OCI-LY1 (cell line): ENCODE data around the gene PSME1.

Experiments
- H2AFZ ChIP-seq: fragments of 200-600 bp; sonication (generic), shearing (Covaris generic); 2 replicates; pipeline ENCODE4 v1.6.0; 2014; ENCODE audit warnings: antibody characterized with exemption, mild to moderate bottlenecking, low read length
- H3F3A ChIP-seq: fragments of 200-600 bp; sonication (generic), shearing (Covaris generic); 2 replicates; pipeline ENCODE4 v1.6.0; 2014; ENCODE audit warnings: mild to moderate bottlenecking, antibody characterized with exemption, low read length, moderate library complexity; ENCODE audit not compliant: insufficient read depth
- H3K27ac ChIP-seq: fragments of 200-600 bp; sonication (generic); 2 replicates; pipeline ENCODE4 v1.5.1; 2014; ENCODE audit warnings: low read length, mixed run types, mild to moderate bottlenecking, low read depth; ENCODE audit not compliant: poor library complexity, severe bottlenecking
- H3K27me3 ChIP-seq: fragments of 200-600 bp; sonication (generic); 2 replicates; pipeline ENCODE4 v1.6.0; 2014; ENCODE audit warnings: antibody characterized with exemption, mild to moderate bottlenecking, low read length, moderate library complexity; ENCODE audit not compliant: insufficient read depth
- H3K36me3 ChIP-seq: fragments of 200-600 bp; sonication (generic); 2 replicates; pipeline ENCODE4 v1.6.1; 2014; ENCODE audit warnings: mild to moderate bottlenecking, antibody characterized with exemption, low read length, moderate library complexity, mixed read lengths; ENCODE audit not compliant: insufficient read depth
- H3K4me1 ChIP-seq: fragments of 200-600 bp; sonication (generic); 2 replicates; pipeline ENCODE4 v1.5.1; 2014; ENCODE audit warnings: mild to moderate bottlenecking, low read length, moderate library complexity; ENCODE audit not compliant: insufficient read depth, severe bottlenecking
- H3K4me2 ChIP-seq: fragments of 200-600 bp; sonication (generic), shearing (Covaris generic); 2 replicates; pipeline ENCODE4 v1.6.1; 2014; ENCODE audit warnings: low read length
- H3K4me3 ChIP-seq: fragments of 200-600 bp; sonication (generic); 2 replicates; pipeline ENCODE4 v1.5.1; 2014; ENCODE audit warnings: low read length, low read depth, mild to moderate bottlenecking, mixed read lengths; ENCODE audit not compliant: poor library complexity, severe bottlenecking
- H3K79me2 ChIP-seq: fragments of 200-600 bp; shearing (Covaris generic); 2 replicates; pipeline ENCODE4 v1.6.1; 2016; ENCODE audit warnings: mixed run types, low read length, mixed read lengths; ENCODE audit not compliant: insufficient read depth
- H3K9ac ChIP-seq: fragments of 200-600 bp; sonication (generic), shearing (Covaris generic); 2 replicates; pipeline ENCODE4 v1.6.1; 2014; ENCODE audit warnings: mild to moderate bottlenecking, low read length, mixed read lengths
- H3K9me2 ChIP-seq: fragments of 200-600 bp; sonication (generic), shearing (Covaris generic); 2 replicates; pipeline ENCODE4 v1.6.1; 2014; ENCODE audit warnings: low read depth, mild to moderate bottlenecking, low read length, mixed read lengths
- H3K9me3 ChIP-seq: fragments of 200-600 bp; shearing (Covaris generic); 2 replicates; pipeline ENCODE4 v1.6.1; 2014; ENCODE audit warnings: low read length, mixed read lengths
- H4K20me1 ChIP-seq: fragments of 200-600 bp; sonication (generic), shearing (Covaris generic); 2 replicates; pipeline ENCODE4 v1.6.0; 2016; ENCODE audit warnings: mild to moderate bottlenecking, low read length; ENCODE audit not compliant: insufficient read depth
- CTCF ChIP-seq: fragments of 200-600 bp; sonication (generic), shearing (Covaris generic); IDR thresholded peaks from 2 replicates; pipeline ENCODE4 v1.5.1; 2017; ENCODE audit warnings: mild to moderate bottlenecking, antibody characterized with exemption, low read length, moderate library complexity, mixed read lengths
- EZH2 ChIP-seq: fragments of 200-600 bp; sonication (generic), shearing (Covaris generic); IDR thresholded peaks from 2 replicates; pipeline ENCODE4 v1.8.0; 2017; ENCODE audit warnings: borderline replicate concordance, mixed run types, mild to moderate bottlenecking, antibody characterized with exemption, low read length, moderate library complexity, mixed read lengths

PSME1 gene

GRCh38 chr14:24138396-24139271, 2.6 kb downstream of the PSME1 start:
- H3K36me3 ChIP-seq = peaks cover 39% of the 10 kb centered on the region
- no peaks in the 10 kb centered on the region for H4K20me1 ChIP-seq
- H3K27me3 ChIP-seq = no peaks in the 10 kb centered on the region
- no peaks in the 10 kb centered on the region for H3F3A ChIP-seq
- H3K9me2 ChIP-seq = no peaks in the 10 kb centered on the region
- H2AFZ ChIP-seq = no peak overlapping the region
- TF ChIP-seq EZH2 = no peak
- TF ChIP-seq CTCF = no peak
- H3K4me1 ChIP-seq = peaks cover 37% of the 10 kb centered on the region
- peak overlapping the region; percentile 75; the same call in 1 of the 2 replicates for H3K4me2 ChIP-seq
- H3K9me3 ChIP-seq = no peaks in the 10 kb centered on the region
- H3K4me3 ChIP-seq = no peak overlapping the region
- no peak overlapping the region for H3K9ac ChIP-seq
- no peak overlapping the region for H3K27ac ChIP-seq
- H3K79me2 ChIP-seq = peaks cover 14% of the 10 kb centered on the region

- H3K4me1 ChIP-seq = peaks cover 37% of the 10 kb centered on the region
- H3K27me3 ChIP-seq = no peaks in the 10 kb centered on the region
- no peaks in the 10 kb centered on the region for H3K9me3 ChIP-seq
- H3K4me3 ChIP-seq = peak overlapping the region; percentile 78
- H3K27ac ChIP-seq = peak overlapping the region; percentile 24
- no peaks in the 10 kb centered on the region for H4K20me1 ChIP-seq
- no peak overlapping the region for H2AFZ ChIP-seq
- peak overlapping the region; percentile 75 for H3K4me2 ChIP-seq
- H3K36me3 ChIP-seq = peaks cover 47% of the 10 kb centered on the region
- no peaks in the 10 kb centered on the region for H3K9me2 ChIP-seq
- peaks cover 14% of the 10 kb centered on the region for H3K79me2 ChIP-seq
- TF ChIP-seq EZH2 = no peak
- no peak for TF ChIP-seq CTCF
- no peaks in the 10 kb centered on the region for H3F3A ChIP-seq
- H3K9ac ChIP-seq = peak overlapping the region; percentile 83
These were observed 3.4 kb downstream of the PSME1 start for GRCh38 chr14:24139272-24139934.

- Histone ChIP-seq H3K9ac (peak within 1 kb of the TSS; percentile 83), H4K20me1 (no peaks in the 10 kb centered on the region), H3K4me1 (peaks cover 40% of the 10 kb centered on the region), H3K27ac (peak within 1 kb of the TSS; percentile 91), H3K4me3 (peak within 1 kb of the TSS; percentile 78), H3K9me2 (no peaks in the 10 kb centered on the region), H3K9me3 (no peaks in the 10 kb centered on the region), H3K36me3 (peaks cover 58% of the 10 kb centered on the region), H3K27me3 (no peaks in the 10 kb centered on the region), H3K4me2 (peak within 1 kb of the TSS; percentile 75), H3K79me2 (peaks cover 19% of the 10 kb centered on the region), H3F3A (no peaks in the 10 kb centered on the region), H2AFZ (no peak within 1 kb of the TSS)
- TF ChIP-seq EZH2 (no peak), CTCF (no peak)
These were observed 5.3 kb downstream of the PSME1 start, which contains the start of gene EMC9 for GRCh38 chr14:24141097-24141880. EMC9 (minus strand) TSS chr14:24141591; CDS start chr14:24141304, 287 bp downstream.
